GDM1 (cell line): Measurements from ENCODE around the gene CBFA2T3.

Experiments
- DNase-seq: peaks from one replicate; lab custom pipeline; 2025; lab: John Stamatoyannopoulos, UW

CBFA2T3 gene

DNA sequence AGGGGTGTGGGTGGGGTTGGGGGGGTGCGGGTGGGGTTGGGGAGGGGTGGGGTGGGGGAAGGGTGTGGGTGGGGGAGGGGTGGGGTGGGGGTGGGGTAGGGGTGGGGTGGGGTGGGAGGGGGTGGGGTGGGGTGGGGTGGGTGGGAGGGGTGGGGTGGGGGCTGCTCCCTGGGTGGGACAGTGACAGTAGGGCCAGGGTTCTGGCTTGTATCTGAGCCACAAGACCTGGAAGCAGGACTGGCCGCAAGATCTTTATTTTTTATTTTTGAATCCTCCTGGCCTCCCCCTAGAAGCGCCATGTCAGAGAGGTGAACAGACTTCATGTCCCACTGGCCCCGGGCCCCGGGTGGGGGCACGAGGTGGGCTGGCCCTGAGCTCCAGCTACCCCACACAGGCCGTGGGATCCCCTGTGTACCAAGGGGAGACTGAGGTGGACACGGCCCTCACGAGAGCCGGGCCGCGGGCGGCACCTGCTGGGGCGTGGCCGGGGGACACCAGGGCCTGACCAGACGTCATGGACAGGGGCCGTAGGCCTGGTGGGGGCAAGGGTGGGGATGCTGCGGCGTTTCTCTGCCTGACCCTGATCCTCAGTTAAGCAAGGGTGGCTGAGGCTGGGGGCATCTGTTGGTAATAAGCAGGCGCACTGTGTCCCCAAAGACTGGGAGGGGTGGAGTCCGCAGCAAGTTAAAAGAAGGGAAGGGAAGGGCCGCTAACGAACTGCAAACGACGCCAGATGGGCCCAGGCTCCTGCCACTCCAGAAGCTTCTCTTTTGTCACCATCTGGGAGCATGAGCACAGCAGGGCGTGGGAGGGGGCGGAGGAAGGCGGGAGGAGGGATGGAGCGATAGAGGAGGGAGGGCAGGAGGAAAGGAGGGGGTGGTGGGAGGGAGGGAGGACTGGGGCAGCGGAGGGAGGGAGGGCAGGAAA is 88.3 kb downstream of the CBFA2T3 start:
- DNase-seq: no peak

DNA sequence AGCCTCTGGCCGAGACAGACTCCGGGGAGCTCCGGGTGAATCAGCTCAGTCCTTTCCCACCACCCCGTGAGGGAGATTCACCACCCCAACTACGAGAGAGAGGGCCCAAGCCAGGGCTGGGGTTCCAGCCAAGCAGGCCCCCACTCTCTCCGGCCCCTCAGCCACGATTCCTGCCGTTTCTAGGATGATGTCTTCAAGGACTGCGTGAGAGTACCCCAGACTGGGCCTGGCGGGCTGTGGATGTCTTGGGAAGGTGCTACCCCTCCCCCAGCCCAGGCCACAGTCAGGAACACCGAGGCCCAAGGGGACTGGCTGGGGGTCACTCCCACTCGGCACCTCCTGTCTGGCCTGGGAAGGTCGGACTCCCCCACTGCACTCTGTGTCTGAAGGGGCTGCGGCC is 89.0 kb downstream of the CBFA2T3 start:
- no peak for DNase-seq

- no peak for DNase-seq
Measured at GRCh38 chr16:88886845-88887521, 90.0 kb downstream of the CBFA2T3 start.

DNA sequence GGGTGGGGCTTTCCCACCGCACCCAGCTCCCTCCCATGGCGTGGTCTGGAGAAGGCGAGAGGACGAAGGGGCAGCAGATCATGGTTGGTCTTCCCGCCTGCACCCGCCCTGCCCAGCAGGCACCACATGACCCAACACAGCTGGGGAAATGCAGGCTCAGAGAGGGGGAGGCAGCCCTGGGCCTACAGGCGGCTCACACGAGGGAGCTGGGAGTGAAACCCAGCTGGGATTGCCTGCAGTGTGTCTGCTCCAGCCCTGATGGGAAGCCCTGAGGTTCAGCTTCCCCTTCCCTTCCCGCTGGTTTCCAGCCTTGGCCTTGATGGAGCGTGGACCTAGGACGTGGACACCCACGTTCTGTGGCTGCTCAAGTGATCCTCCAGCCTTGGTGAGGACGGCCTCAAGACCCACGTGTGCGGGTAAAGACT is 90.6 kb downstream of the CBFA2T3 start:
- no peak for DNase-seq

- no peak for DNase-seq
Measured at GRCh38 chr16:88885693-88886280, 91.2 kb downstream of the CBFA2T3 start.

GRCh38 chr16:88884569-88885271 is 92.3 kb downstream of the CBFA2T3 start:
- DNase-seq: no peak

GRCh38 chr16:88883946-88884345 is 93.1 kb downstream of the CBFA2T3 start:
- no peak for DNase-seq

GRCh38 chr16:88883117-88883895 is 93.7 kb downstream of the CBFA2T3 start:
- DNase-seq: no peak

DNA sequence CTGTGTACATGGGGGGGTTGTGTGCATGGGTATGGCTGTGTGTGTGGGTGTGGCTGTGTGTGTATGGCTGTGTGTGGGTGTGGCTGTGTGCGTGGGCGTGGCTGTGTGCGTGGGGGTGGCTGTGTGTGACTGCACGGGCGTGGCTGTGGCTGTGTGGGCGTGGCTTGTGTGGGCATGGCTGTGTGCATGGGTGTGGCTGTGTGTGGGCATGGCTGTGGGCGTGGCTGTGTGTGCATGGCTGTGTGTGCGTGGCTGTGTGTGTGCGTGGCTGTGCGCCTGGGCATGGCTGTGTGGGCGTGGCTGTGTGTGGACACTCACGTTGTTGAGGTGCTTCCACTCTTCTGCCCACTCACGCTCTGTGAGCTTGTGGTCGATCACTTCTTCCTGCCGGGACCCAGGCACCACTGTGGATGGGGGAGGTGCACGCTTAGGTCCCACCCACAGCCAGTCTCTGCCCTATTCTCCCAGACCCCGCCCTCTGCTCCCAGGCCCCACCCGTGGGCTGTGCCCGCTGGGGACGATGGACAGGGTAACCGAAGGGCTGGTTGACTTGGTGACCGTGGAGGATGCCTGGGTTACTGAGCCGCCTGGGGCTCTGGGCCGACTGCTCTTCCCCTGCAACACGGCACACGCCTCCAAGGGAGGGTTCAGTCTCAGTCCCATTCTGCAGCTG is 94.5 kb downstream of the CBFA2T3 start:
- DNase-seq: no peak

DNA sequence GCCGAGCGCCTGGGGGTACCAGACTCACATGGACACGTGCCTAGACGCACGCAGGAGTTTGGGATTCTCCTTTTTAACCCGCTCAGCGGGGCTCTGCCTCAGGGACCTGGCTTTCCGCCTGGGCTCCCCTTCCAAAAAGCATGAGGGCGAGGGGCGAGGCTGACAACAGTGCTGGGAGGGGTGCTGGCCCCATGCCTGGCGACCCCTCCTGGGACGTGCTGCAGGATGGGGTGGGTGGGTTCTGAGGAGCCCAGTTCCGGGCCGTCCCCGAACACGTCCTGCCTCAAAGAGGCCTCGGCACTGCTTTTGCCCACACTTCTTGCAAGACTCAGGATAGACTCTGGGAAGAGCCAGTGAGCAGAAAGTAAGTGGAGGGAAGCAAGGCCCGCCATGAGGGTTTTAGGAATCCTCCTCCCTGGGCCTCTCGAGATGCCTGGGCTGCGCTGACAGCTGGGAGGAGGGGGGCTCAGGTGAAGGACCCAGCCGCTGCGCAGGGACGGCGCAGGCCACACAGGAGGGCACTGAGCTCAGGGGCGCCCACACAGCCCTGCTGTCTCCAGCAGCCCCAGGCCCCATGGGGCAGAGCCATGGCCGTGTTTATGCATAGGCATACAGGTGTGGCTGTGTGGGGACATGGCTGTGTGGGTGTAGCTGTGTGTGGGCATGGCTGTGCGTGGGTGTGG is 95.2 kb downstream of the CBFA2T3 start:
- no peak for DNase-seq

DNA sequence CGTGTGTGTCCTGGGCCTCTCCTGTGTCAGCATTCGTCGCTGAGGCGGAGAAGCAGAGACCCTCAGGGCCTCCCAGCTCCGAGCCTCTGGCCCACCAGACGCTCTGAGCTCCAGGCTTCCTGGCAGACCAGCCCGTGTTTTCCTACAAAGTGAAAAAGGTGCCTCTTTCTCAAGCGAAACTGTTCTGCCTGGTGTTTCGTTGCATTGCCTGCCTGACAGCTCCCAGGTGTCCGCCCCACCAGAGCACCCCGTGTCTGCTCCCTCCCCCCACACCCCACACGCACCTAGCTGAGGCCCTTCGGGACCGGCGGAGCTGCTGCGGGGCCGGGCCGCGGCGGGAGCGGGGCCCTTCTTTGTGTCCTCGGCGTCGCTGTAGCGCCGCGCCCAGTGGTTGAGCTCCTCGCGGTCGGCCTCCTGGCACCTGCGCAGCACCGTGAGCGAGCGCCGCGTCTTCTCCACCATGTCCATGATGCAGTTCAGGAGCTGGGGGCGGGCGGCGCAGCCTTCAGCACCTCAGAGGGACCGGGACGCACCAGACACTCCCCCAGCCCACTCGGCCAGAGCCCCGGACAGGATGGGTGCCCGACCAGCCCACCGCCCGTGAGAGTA is 95.9 kb downstream of the CBFA2T3 start:
- DNase-seq: no peak

DNA sequence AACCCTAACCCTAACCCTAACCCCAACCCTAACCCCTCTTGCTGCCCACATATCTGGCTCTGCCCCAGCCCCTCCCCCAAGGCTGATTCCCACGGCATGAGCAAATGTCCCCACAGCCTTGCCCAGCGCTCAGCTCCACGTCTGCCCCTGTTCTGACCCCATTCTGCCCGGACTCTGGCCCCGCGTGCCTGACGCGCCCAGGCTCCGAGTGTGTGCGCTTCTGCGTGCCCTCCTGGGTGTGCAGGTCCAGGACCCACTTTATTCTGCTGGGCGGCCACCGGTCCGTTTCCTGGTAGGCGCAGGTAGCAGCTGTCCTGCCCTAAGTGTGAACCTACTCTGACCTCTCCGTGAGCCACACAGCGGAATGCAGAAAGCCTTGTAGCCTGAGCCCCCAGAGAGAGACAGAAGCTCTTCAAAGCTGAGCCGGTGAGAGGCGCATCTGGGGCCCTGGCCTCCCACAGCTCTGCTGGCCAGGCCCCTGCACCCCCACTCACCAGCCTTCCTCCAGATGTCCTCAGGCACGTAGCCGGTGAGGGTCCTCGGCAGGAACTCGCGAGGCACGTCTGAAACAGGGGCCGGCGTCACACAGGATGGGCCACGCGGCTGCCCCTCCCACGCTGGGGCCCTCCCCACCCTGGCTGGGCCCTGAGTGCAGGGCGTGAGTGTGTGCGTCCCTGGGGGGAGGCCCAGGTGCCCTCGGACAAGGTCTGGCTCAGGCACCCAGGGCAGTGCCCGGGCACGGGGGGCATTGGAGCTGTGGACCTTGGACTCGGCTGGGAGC is 96.6 kb downstream of the CBFA2T3 start:
- no peak for DNase-seq

GRCh38 chr16:88879788-88880055 is 97.3 kb downstream of the CBFA2T3 start:
- DNase-seq: no peak

DNA sequence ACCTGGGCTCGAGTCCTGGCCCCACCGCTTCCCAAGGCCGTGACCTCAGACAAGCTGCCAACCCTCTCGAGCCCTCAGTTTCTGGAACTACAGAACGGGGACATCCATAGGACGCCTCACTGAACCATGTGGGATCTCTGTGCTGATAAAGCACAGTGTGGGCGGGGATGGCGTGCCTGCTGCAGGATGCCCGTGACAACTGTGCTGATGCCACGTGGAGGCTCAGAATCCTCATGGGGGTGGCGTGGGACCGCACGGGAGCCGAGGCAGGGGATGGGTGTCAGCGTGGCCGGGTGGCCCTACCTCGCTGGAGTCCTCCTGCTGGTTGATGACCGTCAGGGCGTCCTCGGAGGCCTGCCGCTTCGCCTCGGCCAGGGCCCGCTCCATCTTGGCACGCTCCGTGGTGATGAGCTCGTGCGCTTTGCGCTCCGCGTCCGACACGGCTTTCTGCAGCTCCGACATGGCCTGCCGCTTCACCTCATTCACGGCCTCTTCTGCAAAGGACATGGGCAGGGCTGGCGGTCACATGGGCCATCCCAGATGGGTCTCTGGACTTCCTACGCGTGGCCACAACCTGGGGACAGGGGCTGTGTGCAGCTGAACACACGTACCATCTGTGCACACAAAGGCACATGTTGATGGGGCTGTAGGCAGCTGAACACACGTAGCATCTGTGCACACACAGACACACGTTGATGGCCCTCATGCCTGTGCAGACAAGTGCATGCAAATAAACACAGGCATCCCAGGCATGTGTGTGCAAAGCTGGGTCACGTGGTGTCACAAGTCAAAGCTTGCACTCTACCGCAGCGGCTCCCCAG is 97.8 kb downstream of the CBFA2T3 start:
- DNase-seq: no peak

GRCh38 chr16:88878356-88878755 is 98.7 kb downstream of the CBFA2T3 start:
- no peak for DNase-seq

DNA sequence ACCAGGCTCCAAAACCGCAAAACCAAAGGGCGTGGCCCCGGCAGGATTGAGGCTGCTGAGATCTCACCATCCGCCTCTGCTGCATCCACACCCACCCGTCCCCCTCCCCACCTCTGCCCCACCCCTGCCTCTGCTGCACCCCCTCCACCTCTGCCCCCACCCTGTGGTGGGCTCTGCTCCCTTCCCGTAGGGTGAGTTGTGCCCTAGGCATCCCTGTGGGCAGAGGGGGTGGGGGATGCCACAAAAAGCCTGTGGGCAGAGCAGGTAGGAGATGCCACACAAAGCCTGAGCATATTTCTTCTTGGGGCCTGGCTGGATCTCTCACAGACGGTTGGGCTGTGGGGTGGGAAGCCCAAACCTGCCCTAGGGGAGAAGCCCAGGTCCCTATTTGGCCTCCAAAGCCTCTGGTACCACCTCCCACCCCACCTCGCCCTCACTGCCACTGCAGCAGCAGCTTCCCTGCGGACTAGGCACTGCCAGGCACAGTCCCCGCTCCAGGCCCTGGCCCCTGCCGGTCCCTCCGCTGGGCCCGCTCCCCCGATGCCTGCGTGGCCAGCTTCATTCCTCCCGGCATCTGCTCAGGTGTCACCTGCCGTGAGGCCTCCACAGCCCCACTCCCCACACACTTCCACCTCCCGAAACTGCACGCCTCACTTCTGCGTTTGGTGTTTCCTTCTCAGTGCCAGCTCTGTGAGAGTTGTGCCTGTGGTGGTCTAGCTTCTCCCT is 99.3 kb downstream of the CBFA2T3 start:
- DNase-seq: no peak

DNA sequence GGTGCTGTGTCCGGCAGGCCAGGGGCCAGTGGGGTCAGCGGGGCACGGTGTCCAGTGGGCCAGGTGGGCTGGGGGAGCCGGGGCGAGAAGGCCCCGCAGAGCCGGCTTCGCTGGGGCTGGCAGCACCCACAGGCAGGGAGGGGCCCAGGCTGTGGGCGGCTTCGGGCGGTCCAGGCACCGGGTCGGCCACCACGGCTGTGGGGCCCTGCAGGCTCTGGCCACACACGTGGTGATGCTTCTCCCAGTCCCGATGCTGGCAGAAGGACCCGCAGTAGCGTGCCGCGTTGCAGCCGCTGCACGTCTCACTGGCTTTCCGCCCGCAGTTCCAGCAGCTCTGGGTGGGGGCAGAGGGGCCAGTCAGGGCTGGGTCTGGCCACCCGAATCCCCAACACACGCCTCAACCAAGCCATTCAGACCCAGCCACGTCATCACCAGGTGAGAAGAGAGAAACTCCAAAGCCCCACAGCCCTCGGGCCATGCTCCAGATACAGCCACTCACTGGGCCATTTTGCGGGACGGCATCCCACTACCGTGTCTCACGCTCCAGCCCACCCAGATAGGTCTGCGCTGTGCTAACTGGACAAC is 100.0 kb downstream of the CBFA2T3 start:
- no peak for DNase-seq
